ENCODE results near the gene COL13A1.

- TF ChIP-seq, protein P1, sequence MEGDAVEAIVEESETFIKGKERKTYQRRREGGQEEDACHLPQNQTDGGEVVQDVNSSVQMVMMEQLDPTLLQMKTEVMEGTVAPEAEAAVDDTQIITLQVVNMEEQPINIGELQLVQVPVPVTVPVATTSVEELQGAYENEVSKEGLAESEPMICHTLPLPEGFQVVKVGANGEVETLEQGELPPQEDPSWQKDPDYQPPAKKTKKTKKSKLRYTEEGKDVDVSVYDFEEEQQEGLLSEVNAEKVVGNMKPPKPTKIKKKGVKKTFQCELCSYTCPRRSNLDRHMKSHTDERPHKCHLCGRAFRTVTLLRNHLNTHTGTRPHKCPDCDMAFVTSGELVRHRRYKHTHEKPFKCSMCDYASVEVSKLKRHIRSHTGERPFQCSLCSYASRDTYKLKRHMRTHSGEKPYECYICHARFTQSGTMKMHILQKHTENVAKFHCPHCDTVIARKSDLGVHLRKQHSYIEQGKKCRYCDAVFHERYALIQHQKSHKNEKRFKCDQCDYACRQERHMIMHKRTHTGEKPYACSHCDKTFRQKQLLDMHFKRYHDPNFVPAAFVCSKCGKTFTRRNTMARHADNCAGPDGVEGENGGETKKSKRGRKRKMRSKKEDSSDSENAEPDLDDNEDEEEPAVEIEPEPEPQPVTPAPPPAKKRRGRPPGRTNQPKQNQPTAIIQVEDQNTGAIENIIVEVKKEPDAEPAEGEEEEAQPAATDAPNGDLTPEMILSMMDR (IDR thresholded peaks at IDR 0.05), result no peak
- no peak for TF ChIP-seq POLR2A (IDR thresholded peaks at IDR 0.05)
Measured at GRCh38 chr10:69847458-69847857, 45.8 kb downstream of the COL13A1 start.

Measured in adrenal gland (tissue), 5 donors.